IMR-90 (cell line): ENCODE results near the gene RETN. TPM values are rescaled to one million over a fixed set of nuclear protein-coding genes. Genes with fewer than 3 reads are reported as not detected.

Source experiments
- ATAC-seq: fragments of 200-7000 bp; cut with Tn5 transposase; 2 replicates; pipeline ENCODE4 v1.9.1; 2020; ENCODE audit warnings: low read depth, mild to moderate bottlenecking, moderate library complexity
- BruUV-seq: library from RNA; stranded (reverse); fragments of 400-500 nt; replicated peaks from 2 replicates; lab custom pipeline; 2021; lab: Mats Ljungman, UMichigan
- CTCF ChIA-PET: fragments of 300-600 bp; formaldehyde crosslinking; extraction: SDS; loops from one replicate; lab custom pipeline; 2021; ENCODE audit warnings: antibody characterized with exemption; lab: Yijun Ruan, JAX
- POLR2A ChIA-PET: fragments of 300-600 bp; sonication (Branson Sonifier 250); formaldehyde crosslinking; loops from one replicate; lab custom pipeline; 2022; ENCODE audit warnings: antibody characterized with exemption; ENCODE audit not compliant: unreplicated experiment; lab: Charles Lee
- DNase-seq: peaks from one replicate; pipeline ENCODE4 v3.0.0; 2013
- H2AFZ ChIP-seq: replicated peaks from 2 replicates; pipeline ENCODE3; 2013; ENCODE audit warnings: low read length, mild to moderate bottlenecking; ENCODE audit not compliant: poor library complexity
- H2AK5ac ChIP-seq: 2 replicates; pipeline ENCODE4 v1.6.1; 2013; ENCODE audit warnings: low read depth, low read length, inconsistent platforms
- H2AK9ac ChIP-seq: replicated peaks from 2 replicates; pipeline ENCODE3; 2013; ENCODE audit warnings: mild to moderate bottlenecking, low read depth, low read length, moderate library complexity; ENCODE audit not compliant: poor library complexity
- H2BK120ac ChIP-seq: 2 replicates; pipeline ENCODE4 v1.6.1; 2013; ENCODE audit warnings: low read depth, low read length, inconsistent platforms
- H2BK15ac ChIP-seq: 3 replicates; pipeline ENCODE4 v1.6.1; 2013; ENCODE audit warnings: low read depth, low read length, inconsistent platforms
- H2BK20ac ChIP-seq: 2 replicates; pipeline ENCODE4 v1.6.1; 2013; ENCODE audit warnings: low read depth, mild to moderate bottlenecking, inconsistent platforms, low read length, moderate library complexity
- H2BK5ac ChIP-seq: 2 replicates; pipeline ENCODE4 v1.6.1; 2013; ENCODE audit warnings: mild to moderate bottlenecking, low read depth, low read length, inconsistent platforms; ENCODE audit not compliant: poor library complexity, severe bottlenecking
- H3K14ac ChIP-seq: replicated peaks from 2 replicates; pipeline ENCODE4 v1.6.1; 2013; ENCODE audit warnings: low read depth, low read length, inconsistent platforms
- H3K18ac ChIP-seq: 2 replicates; pipeline ENCODE4 v1.6.1; 2013; ENCODE audit warnings: low read depth, low read length, control low read depth
- H3K23ac ChIP-seq: 2 replicates; pipeline ENCODE4 v1.6.1; 2013; ENCODE audit warnings: low read depth, low read length, inconsistent platforms
- H3K27ac ChIP-seq: 2 replicates; pipeline ENCODE4 v1.5.1; 2013; ENCODE audit warnings: mild to moderate bottlenecking, control low read depth, low read length; ENCODE audit not compliant: insufficient read depth
- H3K27me3 ChIP-seq: 2 replicates; pipeline ENCODE4 v1.6.1; 2013; ENCODE audit warnings: low read length; ENCODE audit not compliant: control insufficient read depth, insufficient read depth
- H3K36me3 ChIP-seq: 2 replicates; pipeline ENCODE4 v1.6.1; 2013; ENCODE audit warnings: low read length, mixed read lengths; ENCODE audit not compliant: control insufficient read depth, insufficient read depth
- H3K4ac ChIP-seq: 2 replicates; pipeline ENCODE4 v1.6.1; 2013; ENCODE audit warnings: low read depth, low read length, inconsistent platforms
- H3K4me1 ChIP-seq: 2 replicates; pipeline ENCODE4 v1.6.1; 2013; ENCODE audit warnings: low read length, mixed read lengths; ENCODE audit not compliant: control insufficient read depth, insufficient read depth
- H3K4me2 ChIP-seq: 2 replicates; pipeline ENCODE4 v1.6.1; 2013; ENCODE audit warnings: low read depth, mild to moderate bottlenecking, control low read depth, low read length, moderate library complexity
- H3K4me3 ChIP-seq: 2 replicates; pipeline ENCODE4 v1.5.1; 2013; ENCODE audit warnings: low read depth, mild to moderate bottlenecking, control low read depth, low read length, moderate library complexity; ENCODE audit not compliant: insufficient read depth
- H3K56ac ChIP-seq: 2 replicates; pipeline ENCODE4 v1.6.1; 2013; ENCODE audit warnings: low read length, inconsistent platforms; ENCODE audit not compliant: insufficient read depth; ENCODE audit errors: extremely low read depth
- H3K79me1 ChIP-seq, 2 experiments: 2 replicates each; pipeline ENCODE4 v1.6.1; 2013; ENCODE audit warnings: low read length in 2 of 2, inconsistent platforms in 1 of 2, low read depth in 1 of 2
- H3K9ac ChIP-seq: 2 replicates; pipeline ENCODE4 v1.6.1; 2013; ENCODE audit warnings: low read depth, low read length, control low read depth
- H3K9me1 ChIP-seq: 2 replicates; pipeline ENCODE4 v1.6.1; 2013; ENCODE audit warnings: low read length, inconsistent platforms; ENCODE audit not compliant: insufficient read depth
- H3K9me3 ChIP-seq: 2 replicates; pipeline ENCODE4 v1.6.1; 2013; ENCODE audit warnings: low read length; ENCODE audit not compliant: control insufficient read depth, insufficient read depth
- H4K20me1 ChIP-seq: 2 replicates; pipeline ENCODE4 v1.6.1; 2013; ENCODE audit warnings: low read length, inconsistent platforms; ENCODE audit not compliant: insufficient read depth
- H4K5ac ChIP-seq: 2 replicates; pipeline ENCODE4 v1.6.1; 2013; ENCODE audit warnings: mild to moderate bottlenecking, low read depth, low read length, control low read depth
- H4K8ac ChIP-seq, 2 experiments: 2 replicates each; pipeline ENCODE4 v1.6.1; 2013; ENCODE audit warnings: low read depth in 2 of 2, low read length in 2 of 2, control low read depth in 1 of 2, inconsistent platforms in 1 of 2
- H4K91ac ChIP-seq: 2 replicates; pipeline ENCODE4 v1.6.1; 2013; ENCODE audit warnings: low read depth, low read length, inconsistent platforms; ENCODE audit not compliant: insufficient read depth
- BHLHE40 ChIP-seq: fragments of 150-350 bp; IDR thresholded peaks from 2 replicates; pipeline ENCODE4 v1.6.1; 2016; ENCODE audit warnings: mild to moderate bottlenecking, low read depth, low read length
- CEBPB ChIP-seq: IDR thresholded peaks from 2 replicates; pipeline ENCODE4 v1.6.1; 2012; ENCODE audit warnings: low read depth, low read length, improper control_type of control experiment
- CHD1 ChIP-seq: IDR thresholded peaks from 2 replicates; pipeline ENCODE4 v1.6.1; 2012; ENCODE audit warnings: low read depth, low read length, improper control_type of control experiment
- FOS ChIP-seq: fragments of 150-350 bp; IDR thresholded peaks from 2 replicates; pipeline ENCODE4 v1.6.1; 2016; ENCODE audit warnings: low read depth, low read length
- MAFK ChIP-seq: IDR thresholded peaks from 2 replicates; pipeline ENCODE4 v1.6.1; 2012; ENCODE audit warnings: low read depth, low read length, improper control_type of control experiment
- MAZ ChIP-seq: IDR thresholded peaks from 2 replicates; pipeline ENCODE4 v1.6.1; 2012; ENCODE audit warnings: low read depth, mild to moderate bottlenecking, low read length, improper control_type of control experiment, moderate library complexity, borderline replicate concordance
- MXI1 ChIP-seq: IDR thresholded peaks from 2 replicates; pipeline ENCODE4 v1.6.1; 2012; ENCODE audit warnings: low read depth, mild to moderate bottlenecking, low read length, moderate library complexity, borderline replicate concordance
- NFE2L2 ChIP-seq: fragments of 150-350 bp; IDR thresholded peaks from 2 replicates; pipeline ENCODE4 v1.6.1; 2016; ENCODE audit warnings: low read depth, mild to moderate bottlenecking, low read length
- POLR2A ChIP-seq: IDR thresholded peaks from 2 replicates; pipeline ENCODE4 v1.6.1; 2012; ENCODE audit warnings: mild to moderate bottlenecking, low read depth, low read length
- RAD21 ChIP-seq: IDR thresholded peaks from 2 replicates; pipeline ENCODE4 v1.6.1; 2012; ENCODE audit warnings: low read length, improper control_type of control experiment
- RCOR1 ChIP-seq: IDR thresholded peaks from 2 replicates; pipeline ENCODE4 v1.6.1; 2012; ENCODE audit warnings: mild to moderate bottlenecking, low read length, improper control_type of control experiment; ENCODE audit not compliant: insufficient replicate concordance
- RFX5 ChIP-seq: IDR thresholded peaks from 2 replicates; pipeline ENCODE4 v1.8.0; 2012; ENCODE audit warnings: low read depth, mild to moderate bottlenecking, low read length, moderate library complexity
- SMC3 ChIP-seq: fragments of 150-350 bp; IDR thresholded peaks from 2 replicates; pipeline ENCODE4 v1.6.1; 2016; ENCODE audit warnings: low read depth, mild to moderate bottlenecking, antibody characterized with exemption, low read length, moderate library complexity
- WGBS, 2 experiments: methylation state at CpG; one replicate each; pipeline versions ENCODE4 v1.1.5 to v1.1.7; 2013; ENCODE audit warnings: missing lambda C conversion rate in 2 of 2; ENCODE audit not compliant: insufficient read length in 1 of 2; ENCODE audit errors: extremely low coverage in 2 of 2; 5-methylcytosine and 5-hydroxymethylcytosine counted together
- dilution Hi-C: fragments of 300-500 bp; cut with HindIII; formaldehyde crosslinking; loops from one replicate; pipeline ENCODE4 v1.14.3; 2018; ENCODE audit warnings: low sequenced_read_pairs; ENCODE audit not compliant: unreplicated experiment
- in situ Hi-C: fragments of 300-500 bp; cut with MboI; formaldehyde crosslinking; loops from 3 replicates; pipeline ENCODE4 v1.14.3; 2019; ENCODE audit warnings: low sequenced_read_pairs, inconsistent platforms, mixed read lengths
- intact Hi-C: fragments of 100-400 bp; cut with micrococcal nuclease; formaldehyde crosslinking; loops from 2 replicates; pipeline ENCODE4 v1.10.0; 2022
- polyA plus RNA-seq, 3 experiments: library from polyadenylated mRNA; depleted of rRNA; stranded (reverse); fragments of >200 nt; gene quantifications; 2 replicates each; pipeline ENCODE4 v1.2.3, GENCODE V29; 2012; ENCODE audit warnings: low replicate concordance in 1 of 3
- total RNA-seq: library from RNA; depleted of rRNA; stranded (reverse); fragments of >200 nt; gene quantifications from 2 replicates; pipeline ENCODE4 v1.2.3, GENCODE V29; 2012
- TF ChIP-seq, protein P1 (sequence below): fragments of 150-350 bp; IDR thresholded peaks from 2 replicates; pipeline ENCODE4 v1.6.1; 2016; ENCODE audit warnings: low read depth, mild to moderate bottlenecking, low read length, moderate library complexity, borderline replicate concordance
- TF ChIP-seq, protein P2 (sequence below): fragments of 150-350 bp; IDR thresholded peaks from 2 replicates; pipeline ENCODE4 v1.6.1; 2017; ENCODE audit warnings: mild to moderate bottlenecking, antibody characterized with exemption, low read length, low read depth

The RETN gene
- total and polyA plus RNA-seq, 2 of the 4 experiments (the other 2 are of a cell fraction), result not detected

- peak overlapping the region; percentile 99 for H2AK9ac ChIP-seq
- H3K4me3 ChIP-seq, result peak overlapping the region; percentile 87
- peaks cover 14% of the 10 kb centered on the region for H4K20me1 ChIP-seq
- H3K4me2 ChIP-seq, result peak overlapping the region; percentile 82
- peak overlapping the region; percentile 73 for H2BK5ac ChIP-seq
- peak overlapping the region; percentile 100 for H2AFZ ChIP-seq
- BruUV-seq, result no TSS peak
- peak overlapping the region; percentile 87 for H3K4ac ChIP-seq
- H3K27me3 ChIP-seq, result peaks cover 7% of the 10 kb centered on the region
- H2BK120ac ChIP-seq, result no peak overlapping the region; the same call in 1 of the 2 replicates
- H3K23ac ChIP-seq, result no peak overlapping the region
- ATAC-seq, result peak; percentile 58
- no peak overlapping the region for H2BK20ac ChIP-seq
- no peak overlapping the region for H3K56ac ChIP-seq
- dilution Hi-C loops, result no loop called here
- peak overlapping the region; percentile 82 for H3K9ac ChIP-seq
- peak overlapping the region; percentile 88 for H2AK5ac ChIP-seq
- CTCF ChIA-PET, result interaction anchor here (0.5 to 1.3 kb wide), 13 partner anchors 13 to 611 kb away, joined by 3 to 10 read pairs (median 4); partner anchors contain the start of genes PET100, RETN and XAB2
- in situ Hi-C loops, result loop anchor here (10.0 kb wide), 1 partner anchor 113 kb away; no protein-coding TSS in a partner anchor
- intact Hi-C loops, result loop anchor here (1.0 to 2.0 kb wide), 2 partner anchors 53 to 118 kb away; partner anchors contain the start of genes PET100 and XAB2
- no peaks in the 10 kb centered on the region for H3K9me3 ChIP-seq
- H3K14ac ChIP-seq, result peak overlapping the region; percentile 85; the same call in 1 of the 2 replicates
- peak overlapping the region; percentile 18; the same call in 1 of the 2 replicates for H4K91ac ChIP-seq
- H3K36me3 ChIP-seq, result peaks cover 11% of the 10 kb centered on the region; the same call in 1 of the 2 replicates
- WGBS, 2 experiments, result 10% methylated on average over 26 of the region's 43 CpGs; no CpG with 5 or more reads in 1 of the 2 experiments
- no peak overlapping the region for H3K18ac ChIP-seq
- POLR2A ChIA-PET, result interaction anchor here (0.6 to 0.7 kb wide), 2 partner anchors 117 to 118 kb away, joined by 3 to 4 read pairs; no protein-coding TSS in a partner anchor
- peaks cover 0 to 28% of the 10 kb centered on the region in 2 experiments; a peak in 3 of 4 replicates for H3K79me1 ChIP-seq
- peaks cover 4% of the 10 kb centered on the region; the same call in 1 of the 2 replicates for H3K4me1 ChIP-seq
- peak overlapping the region; percentile 86 for H3K27ac ChIP-seq
- peak; percentile 70 for DNase-seq
- peaks cover 3% of the 10 kb centered on the region for H3K9me1 ChIP-seq
- peak overlapping the region; percentile 77 to 89 for H4K8ac ChIP-seq
- H2BK15ac ChIP-seq, result no peak overlapping the region
- H4K5ac ChIP-seq, result no peak overlapping the region; the same call in 1 of the 2 replicates
- peak; percentile 96 for TF ChIP-seq CEBPB
- peak; percentile 45 for TF ChIP-seq RAD21
- no peak for TF ChIP-seq CHD1
- TF ChIP-seq POLR2A, result no peak
- TF ChIP-seq NFE2L2, result no peak
- TF ChIP-seq RCOR1, result no peak
- TF ChIP-seq MAZ, result peak; percentile 51; the same call in 1 of the 2 replicates
- peak; percentile 40; the same call in 1 of the 2 replicates for TF ChIP-seq MXI1
- TF ChIP-seq SMC3, result peak; percentile 44; the same call in 1 of the 2 replicates
- no peak for TF ChIP-seq BHLHE40
- TF ChIP-seq MAFK, result no peak
- no peak for TF ChIP-seq FOS
- TF ChIP-seq, protein P1, sequence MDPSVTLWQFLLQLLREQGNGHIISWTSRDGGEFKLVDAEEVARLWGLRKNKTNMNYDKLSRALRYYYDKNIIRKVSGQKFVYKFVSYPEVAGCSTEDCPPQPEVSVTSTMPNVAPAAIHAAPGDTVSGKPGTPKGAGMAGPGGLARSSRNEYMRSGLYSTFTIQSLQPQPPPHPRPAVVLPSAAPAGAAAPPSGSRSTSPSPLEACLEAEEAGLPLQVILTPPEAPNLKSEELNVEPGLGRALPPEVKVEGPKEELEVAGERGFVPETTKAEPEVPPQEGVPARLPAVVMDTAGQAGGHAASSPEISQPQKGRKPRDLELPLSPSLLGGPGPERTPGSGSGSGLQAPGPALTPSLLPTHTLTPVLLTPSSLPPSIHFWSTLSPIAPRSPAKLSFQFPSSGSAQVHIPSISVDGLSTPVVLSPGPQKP, result no peak
- TF ChIP-seq RFX5, result no peak
- TF ChIP-seq, protein P2, sequence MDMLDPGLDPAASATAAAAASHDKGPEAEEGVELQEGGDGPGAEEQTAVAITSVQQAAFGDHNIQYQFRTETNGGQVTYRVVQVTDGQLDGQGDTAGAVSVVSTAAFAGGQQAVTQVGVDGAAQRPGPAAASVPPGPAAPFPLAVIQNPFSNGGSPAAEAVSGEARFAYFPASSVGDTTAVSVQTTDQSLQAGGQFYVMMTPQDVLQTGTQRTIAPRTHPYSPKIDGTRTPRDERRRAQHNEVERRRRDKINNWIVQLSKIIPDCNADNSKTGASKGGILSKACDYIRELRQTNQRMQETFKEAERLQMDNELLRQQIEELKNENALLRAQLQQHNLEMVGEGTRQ, result no peak
Observed at GRCh38 chr19:7681340-7682174, 12.7 kb downstream of the RETN start.
